Smooth muscle cell (in vitro differentiated cells): ENCODE results near the gene SLC1A2. TPM values are rescaled to one million over a fixed set of nuclear protein-coding genes. Genes with fewer than 3 reads are reported as not detected.

Experiments
- DNase-seq: peaks from one replicate; lab custom pipeline; 2025; ENCODE audit not compliant: unreplicated experiment; lab: John Stamatoyannopoulos, UW
- H2AFZ ChIP-seq: fragments of 200-600 bp; sonication (generic); 2 replicates; pipeline ENCODE4 v1.6.0; 2016; ENCODE audit warnings: antibody characterized with exemption, low read depth, mild to moderate bottlenecking
- H3F3A ChIP-seq: fragments of 200-600 bp; sonication (generic); 2 replicates; pipeline ENCODE4 v1.6.0; 2017; ENCODE audit warnings: antibody characterized with exemption, low read depth
- H3K27ac ChIP-seq: fragments of 200-600 bp; sonication (generic); 2 replicates; pipeline ENCODE4 v1.5.1; 2016; ENCODE audit warnings: low read depth, mild to moderate bottlenecking
- H3K27me3 ChIP-seq: fragments of 200-600 bp; sonication (generic); 2 replicates; pipeline ENCODE4 v1.6.1; 2016; ENCODE audit warnings: low read depth, mild to moderate bottlenecking
- H3K36me3 ChIP-seq: fragments of 200-600 bp; sonication (generic); 2 replicates; pipeline ENCODE4 v1.5.1; 2016; ENCODE audit warnings: low read depth
- H3K4me1 ChIP-seq: fragments of 200-600 bp; sonication (generic); 2 replicates; pipeline ENCODE4 v1.5.1; 2016; ENCODE audit warnings: low read depth
- H3K4me2 ChIP-seq: fragments of 200-600 bp; sonication (generic); 2 replicates; pipeline ENCODE4 v1.6.0; 2016; ENCODE audit warnings: mild to moderate bottlenecking
- H3K4me3 ChIP-seq: fragments of 200-600 bp; sonication (generic); 2 replicates; pipeline ENCODE4 v1.5.1; 2016; ENCODE audit warnings: mild to moderate bottlenecking
- H3K79me2 ChIP-seq: fragments of 200-600 bp; sonication (generic); 2 replicates; pipeline ENCODE4 v1.6.0; 2016; ENCODE audit warnings: low read depth, mild to moderate bottlenecking
- H3K9ac ChIP-seq: fragments of 200-600 bp; sonication (generic); 2 replicates; pipeline ENCODE4 v1.6.0; 2016; ENCODE audit warnings: low read depth
- H3K9me3 ChIP-seq: fragments of 200-600 bp; sonication (generic); replicated peaks from 2 replicates; pipeline ENCODE4 v1.5.1; 2016; ENCODE audit warnings: low read depth
- H4K20me1 ChIP-seq: fragments of 200-600 bp; sonication (generic); 2 replicates; pipeline ENCODE4 v1.6.0; 2016; ENCODE audit warnings: low read depth
- WGBS: methylation state at CpG from one replicate; pipeline ENCODE4 v1.1.7; 2016; ENCODE audit warnings: low lambda C conversion rate; 5-methylcytosine and 5-hydroxymethylcytosine counted together
- polyA plus RNA-seq: library from polyadenylated mRNA; unstranded; fragments of >200 nt; fragmentation: Nextera tagmentation; extraction: Ambion mirVana; gene quantifications from 2 replicates; pipeline ENCODE4 v1.2.1, GENCODE V29; 2016
- total RNA-seq: library from RNA; depleted of rRNA; stranded (reverse); fragments of >200 nt; gene quantifications from 2 replicates; pipeline ENCODE4 v1.2.3, GENCODE V29; 2014
- TF ChIP-seq, protein P1 (sequence below): fragments of 200-600 bp; sonication (generic); IDR thresholded peaks from 2 replicates; pipeline ENCODE4 v1.5.1; 2017; ENCODE audit warnings: borderline replicate concordance, mild to moderate bottlenecking, antibody characterized with exemption; ENCODE audit not compliant: insufficient read depth, poor library complexity, severe bottlenecking

The SLC1A2 gene
- total RNA-seq (0.18 and 3.6 TPM in 2 replicates), polyA plus RNA-seq (0.07 TPM in 1 of 2 replicates, not detected in the other)

GRCh38 chr11:35419184-35419829, at the start of gene SLC1A2:
TSS of gene SLC1A2 (minus strand) at chr11:35419558. CDS start at chr11:35418966, 592 bp downstream.
- Histone ChIP-seq H4K20me1 (peaks cover 4% of the 10 kb centered on the region), H3K4me3 (peak within 1 kb of the TSS; percentile 57), H3F3A (no peaks in the 10 kb centered on the region), H3K4me1 (peaks cover 27% of the 10 kb centered on the region), H3K36me3 (no peaks in the 10 kb centered on the region), H3K4me2 (peak within 1 kb of the TSS; percentile 97), H2AFZ (no peak within 1 kb of the TSS), H3K27ac (no peak within 1 kb of the TSS), H3K9ac (no peak within 1 kb of the TSS), H3K9me3 (no peaks in the 10 kb centered on the region), H3K79me2 (no peaks in the 10 kb centered on the region), H3K27me3 (peaks cover 100% of the 10 kb centered on the region)
- DNase-seq, result no peak
- TF ChIP-seq, protein P1, sequence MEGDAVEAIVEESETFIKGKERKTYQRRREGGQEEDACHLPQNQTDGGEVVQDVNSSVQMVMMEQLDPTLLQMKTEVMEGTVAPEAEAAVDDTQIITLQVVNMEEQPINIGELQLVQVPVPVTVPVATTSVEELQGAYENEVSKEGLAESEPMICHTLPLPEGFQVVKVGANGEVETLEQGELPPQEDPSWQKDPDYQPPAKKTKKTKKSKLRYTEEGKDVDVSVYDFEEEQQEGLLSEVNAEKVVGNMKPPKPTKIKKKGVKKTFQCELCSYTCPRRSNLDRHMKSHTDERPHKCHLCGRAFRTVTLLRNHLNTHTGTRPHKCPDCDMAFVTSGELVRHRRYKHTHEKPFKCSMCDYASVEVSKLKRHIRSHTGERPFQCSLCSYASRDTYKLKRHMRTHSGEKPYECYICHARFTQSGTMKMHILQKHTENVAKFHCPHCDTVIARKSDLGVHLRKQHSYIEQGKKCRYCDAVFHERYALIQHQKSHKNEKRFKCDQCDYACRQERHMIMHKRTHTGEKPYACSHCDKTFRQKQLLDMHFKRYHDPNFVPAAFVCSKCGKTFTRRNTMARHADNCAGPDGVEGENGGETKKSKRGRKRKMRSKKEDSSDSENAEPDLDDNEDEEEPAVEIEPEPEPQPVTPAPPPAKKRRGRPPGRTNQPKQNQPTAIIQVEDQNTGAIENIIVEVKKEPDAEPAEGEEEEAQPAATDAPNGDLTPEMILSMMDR, result no peak
- WGBS, result 1% methylated on average over 48 of the region's 71 CpGs

GRCh38 chr11:35466058-35466457, 46.7 kb upstream of the SLC1A2 start:
- H3K4me2 ChIP-seq, result no peak overlapping the region
- H3K4me3 ChIP-seq, result no peak overlapping the region
- no peak for DNase-seq
- TF ChIP-seq, protein P1, result no peak
- no peaks in the 10 kb centered on the region for H3F3A ChIP-seq
- no peak overlapping the region for H2AFZ ChIP-seq
- H3K79me2 ChIP-seq, result no peaks in the 10 kb centered on the region
- H3K27me3 ChIP-seq, result no peaks in the 10 kb centered on the region
- H3K9me3 ChIP-seq, result no peaks in the 10 kb centered on the region
- H3K36me3 ChIP-seq, result no peaks in the 10 kb centered on the region
- WGBS, result 94% methylated on average over 3 of the region's 3 CpGs
- H3K27ac ChIP-seq, result no peak overlapping the region
- H3K4me1 ChIP-seq, result no peaks in the 10 kb centered on the region
- no peaks in the 10 kb centered on the region for H4K20me1 ChIP-seq
- no peak overlapping the region for H3K9ac ChIP-seq

GRCh38 chr11:35464308-35464707, 45.0 kb upstream of the SLC1A2 start:
- DNase-seq, result no peak

More at GRCh38 chr11:35464308-35464707, 45.0 kb upstream of the SLC1A2 start:
- WGBS, result 80% methylated on average over 1 of the region's 1 CpG
- Histone ChIP-seq H4K20me1 (no peaks in the 10 kb centered on the region), H3K27ac (no peak overlapping the region), H3K27me3 (no peaks in the 10 kb centered on the region), H3K4me1 (no peaks in the 10 kb centered on the region), H3K9ac (no peak overlapping the region), H2AFZ (no peak overlapping the region), H3K4me2 (no peak overlapping the region), H3K79me2 (no peaks in the 10 kb centered on the region), H3K36me3 (no peaks in the 10 kb centered on the region), H3K4me3 (no peak overlapping the region), H3F3A (no peaks in the 10 kb centered on the region), H3K9me3 (no peaks in the 10 kb centered on the region)
- TF ChIP-seq, protein P1, result peak; percentile 27
